GM18868 (cell line): ENCODE measurements around the gene HOXB9.

Experiments used
- ATAC-seq: cut with Tn5 transposase; IDR thresholded peaks from one replicate; pipeline ENCODE4 v1.9.1; 2021; ENCODE audit warnings: mild to moderate bottlenecking, moderate library complexity; ENCODE audit not compliant: unreplicated experiment

The HOXB9 gene

GRCh38 chr17:48599354-48599753 lies 26.8 kb downstream of the HOXB9 start:
- no peak for ATAC-seq

- ATAC-seq: no peak
Measured at GRCh38 chr17:48598736-48599135, 27.4 kb downstream of the HOXB9 start.

GRCh38 chr17:48597778-48598631 lies 28.2 kb downstream of the HOXB9 start:
- no peak for ATAC-seq

GRCh38 chr17:48597528-48597777 lies 28.7 kb downstream of the HOXB9 start:
- no peak for ATAC-seq

- ATAC-seq: no peak
Measured at GRCh38 chr17:48596735-48597527, 29.2 kb downstream of the HOXB9 start.

- ATAC-seq: no peak
Measured at GRCh38 chr17:48596000-48596734, 30.0 kb downstream of the HOXB9 start.

GRCh38 chr17:48595278-48595999 lies 30.7 kb downstream of the HOXB9 start:
- no peak for ATAC-seq

- no peak for ATAC-seq
Measured at GRCh38 chr17:48594538-48595277, 31.4 kb downstream of the HOXB9 start.

- no peak for ATAC-seq
Measured at GRCh38 chr17:48593840-48594537, 32.2 kb downstream of the HOXB9 start.

GRCh38 chr17:48593126-48593829 lies 32.9 kb downstream of the HOXB9 start, which contains the start of gene HOXB5:
TSS of gene HOXB5 (minus strand) at chr17:48593779. CDS start at chr17:48593682, 97 bp downstream.
- ATAC-seq: no peak

GRCh38 chr17:48592577-48592976 lies 33.6 kb downstream of the HOXB9 start:
- no peak for ATAC-seq

GRCh38 chr17:48592057-48592514 lies 34.1 kb downstream of the HOXB9 start:
- no peak for ATAC-seq

GRCh38 chr17:48591255-48592056 lies 34.7 kb downstream of the HOXB9 start:
- ATAC-seq: no peak

GRCh38 chr17:48590607-48591161 lies 35.5 kb downstream of the HOXB9 start:
- no peak for ATAC-seq

GRCh38 chr17:48589831-48590606 lies 36.1 kb downstream of the HOXB9 start, which contains the start of gene HOXB3:
TSS of gene HOXB3 (minus strand) at chr17:48590241. CDS start at chr17:48552474, 37,767 bp downstream.
- no peak for ATAC-seq

GRCh38 chr17:48589060-48589830 lies 36.9 kb downstream of the HOXB9 start:
- ATAC-seq: no peak
